SU-DHL-6 (cell line): ENCODE data around the gene VPS41.

Experiments used
- CTCF ChIP-seq: fragments of 200-600 bp; sonication (generic); IDR thresholded peaks from one replicate; pipeline ENCODE4 v1.5.1; 2017; ENCODE audit warnings: antibody characterized with exemption, mild to moderate bottlenecking, low read length, moderate library complexity; ENCODE audit not compliant: insufficient read depth, poor library complexity, severe bottlenecking
- EZH2phosphoT487 ChIP-seq: fragments of 200-600 bp; sonication (generic), shearing (Covaris generic); conservative IDR thresholded peaks from 2 replicates; pipeline ENCODE4 v1.6.1; 2018; ENCODE audit warnings: mild to moderate bottlenecking, antibody characterized with exemption, low read length, moderate library complexity, mixed read lengths

DNA sequence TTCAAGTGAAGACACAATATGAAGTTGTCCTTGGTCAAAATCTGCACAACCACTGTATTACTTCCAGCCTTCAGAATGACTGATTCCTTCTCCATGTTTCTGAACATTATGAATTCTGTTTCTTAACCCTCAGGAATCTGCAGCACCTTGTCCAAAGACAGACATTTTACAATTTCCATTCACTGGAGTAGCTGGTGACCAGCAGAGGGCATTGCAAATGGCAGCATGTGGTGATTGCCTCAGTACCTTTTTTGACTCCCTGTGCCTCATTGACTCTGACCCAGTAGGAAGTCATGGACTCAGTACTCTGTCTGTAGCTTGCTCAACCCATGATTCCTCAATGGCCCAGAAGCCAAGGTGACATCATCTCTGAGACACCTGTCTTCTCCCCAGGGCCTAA is 879 bp upstream of the VPS41 start:
- TF ChIP-seq CTCF, result no peak
- TF ChIP-seq EZH2phosphoT487, result no peak
